GM12878 (cell line): ENCODE measurements around the gene MALSU1. TPM values are rescaled to one million over a fixed set of nuclear protein-coding genes. Genes with fewer than 3 reads are reported as not detected.

ENCODE experiments used
- BACH1 ChIP-seq: fragments of 450-650 bp; IDR thresholded peaks from 2 replicates; pipeline ENCODE4 v1.6.1; 2017; ENCODE audit warnings: mild to moderate bottlenecking, borderline replicate concordance
- BCL11A ChIP-seq: IDR thresholded peaks from 2 replicates; pipeline ENCODE4 v1.6.1; 2011; ENCODE audit warnings: low read depth, low read length
- BHLHE40 ChIP-seq, 2 experiments: fragments of 450-650 bp in 1 of 2; IDR thresholded peaks; 2 replicates each; pipeline ENCODE4 v1.6.1; 2011 to 2017; ENCODE audit warnings: low read depth in 2 of 2, borderline replicate concordance in 1 of 2, improper control_type of control experiment in 1 of 2, low read length in 1 of 2, mild to moderate bottlenecking in 1 of 2
- BRCA1 ChIP-seq: IDR thresholded peaks from 2 replicates; pipeline ENCODE4 v1.6.1; 2011; ENCODE audit warnings: low read depth, low read length, improper control_type of control experiment
- CEBPB ChIP-seq, 2 experiments: fragments of 150-350 bp in 1 of 2; IDR thresholded peaks; 2 replicates each; pipeline ENCODE4 v1.6.1; 2012 to 2014; ENCODE audit warnings: low read depth in 2 of 2, low read length in 2 of 2, borderline replicate concordance in 1 of 2, inconsistent platforms in 1 of 2
- CHD2 ChIP-seq: IDR thresholded peaks from 2 replicates; pipeline ENCODE4 v1.6.1; 2011; ENCODE audit warnings: low read depth, low read length, improper control_type of control experiment, borderline replicate concordance
- CTCF ChIP-seq, 3 experiments: IDR thresholded peaks in 2 of 3; conservative IDR thresholded peaks in 1 of 3; 2 replicates each; pipeline ENCODE4 v1.5.1; 2011; ENCODE audit warnings: low read depth in 3 of 3, low read length in 3 of 3, mild to moderate bottlenecking in 3 of 3, control low read depth in 2 of 3, moderate library complexity in 2 of 3, inconsistent platforms in 1 of 3, mixed read lengths in 1 of 3; ENCODE audit not compliant: control insufficient read depth in 2 of 3, insufficient read depth in 1 of 3; ENCODE audit errors: extremely low read depth in 1 of 3
- E2F4 ChIP-seq: IDR thresholded peaks from 2 replicates; pipeline ENCODE4 v1.6.1; 2012; ENCODE audit warnings: low read depth, low read length, improper control_type of control experiment
- HDAC6 ChIP-seq: fragments of 200-600 bp; sonication (generic); IDR thresholded peaks from one replicate; pipeline ENCODE4 v1.8.0; 2017; ENCODE audit warnings: antibody characterized with exemption; ENCODE audit not compliant: unreplicated experiment
- IRF5 ChIP-seq: fragments of 450-650 bp; IDR thresholded peaks from 2 replicates; pipeline ENCODE4 v1.6.1; 2017; ENCODE audit warnings: borderline replicate concordance
- JUNB ChIP-seq: IDR thresholded peaks from 2 replicates; pipeline ENCODE4 v1.6.1; 2016; ENCODE audit warnings: antibody characterized with exemption, mild to moderate bottlenecking
- LARP7 ChIP-seq: fragments of 450-650 bp; IDR thresholded peaks from 2 replicates; pipeline ENCODE4 v1.6.1; 2017; ENCODE audit warnings: mild to moderate bottlenecking
- RBBP5 ChIP-seq: fragments of 200-600 bp; sonication (generic); conservative IDR thresholded peaks from 2 replicates; pipeline ENCODE4 v1.6.1; 2016
- REST ChIP-seq: IDR thresholded peaks from 2 replicates; pipeline ENCODE4 v1.6.1; 2012; ENCODE audit warnings: mild to moderate bottlenecking, low read depth, low read length
- SRF ChIP-seq, 2 experiments: IDR thresholded peaks; 2 replicates each; pipeline ENCODE4 v1.6.1; 2011; ENCODE audit warnings: low read depth in 2 of 2, low read length in 2 of 2, mild to moderate bottlenecking in 1 of 2, moderate library complexity in 1 of 2
- SUZ12 ChIP-seq: fragments of 200-600 bp; sonication (generic); IDR thresholded peaks from one replicate; pipeline ENCODE4 v1.6.1; 2018; ENCODE audit warnings: antibody characterized with exemption, mild to moderate bottlenecking; ENCODE audit not compliant: unreplicated experiment
- ZBTB11 ChIP-seq: fragments of 450-650 bp; formaldehyde crosslinking; IDR thresholded peaks from 2 replicates; pipeline ENCODE4 v1.5.0; 2022; ENCODE audit warnings: mild to moderate bottlenecking, missing genetic modification characterization
- polyA plus RNA-seq, 11 experiments: library from polyadenylated mRNA; depleted of rRNA in 4 of 11; unstranded in 6 of 11; stranded (reverse) in 5 of 11; fragments of >200 nt; fragmentation: Nextera tagmentation in 4 of 11; fragmentation: Illumina TruSeq in 1 of 11; extraction: Ambion mirVana in 4 of 11; extraction: Trizol in 1 of 11; gene quantifications; 1 replicate in 1 of 11; 2 replicates in 10 of 11; pipeline versions ENCODE4 v1.2.1 to v1.2.3, GENCODE V29; 2011 to 2016; ENCODE audit warnings: inconsistent platforms in 2 of 11, missing spikeins in 2 of 11, low read depth in 1 of 11
- total RNA-seq, 4 experiments: library from RNA; depleted of rRNA in 3 of 4; stranded (reverse); fragments of >200 nt in 3 of 4; fragmentation: Illumina TruSeq in 1 of 4; extraction: Trizol in 1 of 4; gene quantifications; 2 replicates each; pipeline versions ENCODE4 v1.2.1 to v1.2.3, GENCODE V29; 2013 to 2021

The MALSU1 gene
- total and polyA plus RNA-seq, 10 of the 15 experiments (the other 5 are each of a cell fraction or from before 2014, with no cell fraction given) = 8.5 to 159 (median 73.7) TPM

- TF ChIP-seq CTCF (IDR thresholded peaks at IDR 0.05 in 2 of 3, conservative IDR thresholded peaks at IDR 0.05 in 1 of 3; ENCODE audit: control insufficient read depth in 2 of 3, extremely low read depth in 1 of 3, insufficient read depth in 1 of 3, low read depth in 3 of 3, low read length in 3 of 3) = peak; percentile 90 to 94 (median 92)
- peak; percentile 42 to 62; a peak in 3 of 4 replicates for TF ChIP-seq BHLHE40 (IDR thresholded peaks at IDR 0.05; ENCODE audit: borderline replicate concordance in 1 of 2, low read depth in 2 of 2, low read length in 1 of 2)
- TF ChIP-seq CEBPB (IDR thresholded peaks at IDR 0.05; ENCODE audit: borderline replicate concordance in 1 of 2, low read depth in 2 of 2, low read length in 2 of 2) = no peak
- no peak for TF ChIP-seq SRF (IDR thresholded peaks at IDR 0.05; ENCODE audit: low read depth in 2 of 2, low read length in 2 of 2)
- no peak for TF ChIP-seq BRCA1
- no peak for TF ChIP-seq LARP7
- peak; percentile 96 for TF ChIP-seq BACH1
- no peak for TF ChIP-seq REST
- no peak; the same call in 1 of the 2 replicates for TF ChIP-seq JUNB
- TF ChIP-seq RBBP5 = no peak
- no peak for TF ChIP-seq E2F4
- no peak for TF ChIP-seq IRF5
- TF ChIP-seq SUZ12 = no peak
- TF ChIP-seq BCL11A = no peak
- TF ChIP-seq HDAC6 = no peak
- TF ChIP-seq CHD2 = peak; percentile 52; the same call in 1 of the 2 replicates
- no peak for TF ChIP-seq ZBTB11 (CRISPR knock-in tag)
Observed at GRCh38 chr7:23273141-23273599, 26.0 kb upstream of the MALSU1 start (continued).
